KOPT-K1 (cell line): Measurements from ENCODE around the gene LRCH1.

Experiments used
- H3K27ac ChIP-seq: fragments of 200-600 bp; sonication (generic); 2 replicates; pipeline ENCODE4 v1.5.1; 2016; ENCODE audit warnings: antibody characterized with exemption, mild to moderate bottlenecking, low read depth, low read length; ENCODE audit not compliant: poor library complexity, severe bottlenecking
- H3K36me3 ChIP-seq: fragments of 200-600 bp; sonication (generic); 2 replicates; pipeline ENCODE4 v1.5.1; 2017; ENCODE audit warnings: antibody characterized with exemption, mild to moderate bottlenecking, low read length, moderate library complexity; ENCODE audit not compliant: insufficient read depth
- H3K9me3 ChIP-seq: fragments of 200-600 bp; sonication (generic); 2 replicates; pipeline ENCODE4 v1.5.1; 2017; ENCODE audit warnings: antibody characterized with exemption, low read length, mild to moderate bottlenecking; ENCODE audit not compliant: insufficient read depth, poor library complexity, severe bottlenecking

Gene LRCH1

DNA sequence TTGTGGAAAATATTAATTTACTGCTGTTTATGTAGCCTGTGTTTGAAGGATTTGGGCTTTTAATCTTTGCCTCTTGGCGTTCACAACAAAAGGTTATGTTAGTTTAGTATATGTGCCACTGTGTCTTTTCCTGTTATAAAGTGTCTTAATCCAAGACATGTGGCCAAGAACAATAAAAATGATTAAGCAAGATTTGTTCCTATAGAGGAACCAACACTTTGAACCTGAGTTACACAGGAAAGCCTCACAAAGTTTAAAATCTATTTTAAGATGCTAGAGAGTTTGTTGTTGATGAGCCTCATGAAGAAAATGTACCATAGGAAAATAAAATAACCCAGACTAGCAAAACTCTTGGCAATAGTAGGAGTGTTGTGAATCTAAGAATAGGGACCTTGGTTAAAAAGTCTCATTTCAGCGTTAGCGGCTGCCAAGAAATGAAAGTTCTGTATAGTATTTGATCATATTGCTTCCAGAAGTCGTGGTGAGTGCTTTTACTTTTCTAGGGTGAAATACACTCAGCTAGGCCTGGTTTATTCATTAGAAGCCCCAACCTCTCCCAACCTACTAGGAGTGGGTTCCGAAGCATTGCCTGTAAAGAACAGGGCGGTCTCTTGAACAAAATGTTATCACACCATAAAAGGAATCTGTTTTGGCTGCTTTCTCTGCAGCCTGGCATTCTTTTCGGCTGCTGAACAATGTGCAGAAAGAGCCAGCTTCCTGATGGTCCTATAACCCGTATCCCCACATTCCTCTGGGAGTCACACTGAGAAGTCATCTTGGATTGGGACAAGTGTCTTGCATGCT is 102.6 kb downstream of the LRCH1 start:
- Histone ChIP-seq H3K36me3 (no peaks in the 10 kb centered on the region; the same call in none of the 2 replicates), H3K27ac (no peak overlapping the region), H3K9me3 (no peaks in the 10 kb centered on the region)

DNA sequence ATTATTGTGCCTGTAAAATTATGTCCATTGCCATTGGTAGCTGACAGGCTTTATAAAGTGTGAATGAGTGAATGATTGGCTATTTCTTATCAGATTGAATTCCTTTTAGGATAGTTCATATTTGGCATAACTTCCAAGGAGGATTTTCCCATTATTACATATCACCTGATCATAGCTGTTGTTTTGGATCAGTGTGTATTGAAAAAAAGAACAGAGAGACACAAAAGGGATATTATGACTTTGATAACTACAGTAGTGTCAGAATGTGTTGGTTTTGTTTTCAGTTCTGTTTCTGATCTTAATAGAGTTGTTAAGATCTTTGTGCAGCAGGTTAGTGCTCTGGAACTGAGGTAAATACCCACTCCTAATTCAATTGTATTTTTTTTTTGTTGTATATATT is 103.8 kb downstream of the LRCH1 start:
- no peak overlapping the region for H3K27ac ChIP-seq
- no peaks in the 10 kb centered on the region for H3K9me3 ChIP-seq
- no peaks in the 10 kb centered on the region; the same call in none of the 2 replicates for H3K36me3 ChIP-seq

DNA sequence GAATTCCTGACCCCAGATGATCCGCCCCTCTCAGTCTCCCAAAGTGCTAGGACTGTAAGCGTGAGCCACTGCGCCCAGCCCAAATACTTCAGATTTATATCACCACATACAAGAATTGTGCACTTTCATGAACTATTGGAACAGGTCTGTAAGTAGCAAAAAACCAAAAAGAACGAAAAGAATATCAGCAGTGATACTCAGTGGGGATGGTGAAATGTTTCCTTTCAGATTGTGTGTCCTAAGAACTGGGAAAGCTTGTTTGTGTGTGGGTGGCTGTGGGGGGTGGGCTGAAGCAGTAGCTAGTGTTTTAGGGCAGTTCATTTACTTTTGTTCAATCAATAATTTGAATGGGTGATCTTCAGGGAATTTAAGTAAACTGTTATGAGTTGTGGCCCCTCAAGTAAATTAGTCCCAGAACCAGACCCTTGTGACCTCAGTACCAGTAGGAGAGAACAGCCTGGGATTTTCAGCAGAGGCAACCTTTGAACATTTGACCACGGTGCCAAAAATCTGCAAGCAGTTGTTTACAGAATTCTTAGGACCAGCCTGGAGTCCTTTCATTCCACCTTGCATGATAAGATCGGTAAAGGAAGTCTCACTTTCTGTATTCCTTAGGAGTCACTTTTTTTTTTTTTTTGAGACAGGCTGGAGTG is 106.6 kb downstream of the LRCH1 start:
- no peak overlapping the region for H3K27ac ChIP-seq
- H3K36me3 ChIP-seq: no peaks in the 10 kb centered on the region; the same call in 1 of the 2 replicates
- no peaks in the 10 kb centered on the region for H3K9me3 ChIP-seq

DNA sequence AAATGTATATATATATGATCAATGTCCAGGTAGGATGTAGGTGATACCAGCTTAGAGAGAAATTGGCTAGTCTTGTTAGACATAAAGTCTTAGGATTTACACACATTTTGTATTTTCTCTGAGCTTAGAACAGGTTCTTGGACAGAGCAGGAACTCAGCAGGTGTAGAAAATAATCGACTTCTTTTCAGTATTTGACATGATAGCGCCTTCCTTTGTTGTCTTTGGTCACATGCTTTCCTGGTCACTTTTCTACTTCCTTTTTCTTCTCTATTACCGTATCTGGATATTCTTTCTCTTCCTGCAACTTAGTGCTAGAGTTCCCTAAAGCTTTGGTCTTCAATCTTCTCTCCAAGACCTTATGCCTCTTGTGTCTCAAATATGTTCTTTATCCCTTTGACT is 107.4 kb downstream of the LRCH1 start:
- Histone ChIP-seq H3K36me3 (no peaks in the 10 kb centered on the region; the same call in 1 of the 2 replicates), H3K27ac (no peak overlapping the region), H3K9me3 (no peaks in the 10 kb centered on the region)

DNA sequence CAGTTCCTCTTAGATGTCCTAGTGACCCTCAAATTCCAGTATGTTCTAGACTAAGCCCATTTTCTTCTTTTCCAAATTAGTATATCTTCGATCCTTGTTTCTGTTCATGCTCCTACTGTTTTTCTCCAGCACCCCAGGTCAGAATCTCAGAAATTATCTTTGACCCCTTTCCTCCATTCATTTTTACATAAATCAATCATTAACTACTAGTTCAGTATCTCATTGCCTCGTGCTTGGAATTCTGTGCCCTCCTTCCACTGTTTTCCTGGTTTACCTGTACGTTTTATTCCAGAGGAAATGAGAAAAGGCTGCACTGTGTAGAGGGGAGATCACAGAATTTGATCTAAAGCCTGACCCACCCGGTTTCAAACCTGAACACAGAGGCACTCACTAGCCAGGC is 107.9 kb downstream of the LRCH1 start:
- H3K27ac ChIP-seq: no peak overlapping the region
- no peaks in the 10 kb centered on the region for H3K9me3 ChIP-seq
- H3K36me3 ChIP-seq: no peaks in the 10 kb centered on the region; the same call in 1 of the 2 replicates

DNA sequence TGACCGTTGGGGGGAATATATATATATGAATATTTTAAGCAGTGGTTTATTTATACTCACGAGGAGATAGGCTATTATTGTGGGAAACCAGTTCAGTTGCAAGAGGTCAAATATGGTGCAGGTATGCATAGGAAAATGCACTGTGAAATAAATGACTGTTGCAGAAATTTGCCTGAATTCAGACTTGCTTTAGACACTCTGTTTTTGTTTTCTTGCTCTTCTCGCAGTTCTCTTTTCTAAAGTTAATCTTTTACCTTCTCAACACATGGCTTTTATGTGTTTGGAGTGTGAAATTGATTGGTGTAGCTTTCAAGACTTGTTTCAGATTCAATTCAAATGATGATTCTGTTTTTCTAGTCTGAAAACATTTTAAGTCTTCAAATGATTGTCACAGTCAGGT is 109.7 kb downstream of the LRCH1 start:
- Histone ChIP-seq H3K36me3 (no peaks in the 10 kb centered on the region; the same call in 1 of the 2 replicates), H3K9me3 (no peaks in the 10 kb centered on the region), H3K27ac (no peak overlapping the region)

DNA sequence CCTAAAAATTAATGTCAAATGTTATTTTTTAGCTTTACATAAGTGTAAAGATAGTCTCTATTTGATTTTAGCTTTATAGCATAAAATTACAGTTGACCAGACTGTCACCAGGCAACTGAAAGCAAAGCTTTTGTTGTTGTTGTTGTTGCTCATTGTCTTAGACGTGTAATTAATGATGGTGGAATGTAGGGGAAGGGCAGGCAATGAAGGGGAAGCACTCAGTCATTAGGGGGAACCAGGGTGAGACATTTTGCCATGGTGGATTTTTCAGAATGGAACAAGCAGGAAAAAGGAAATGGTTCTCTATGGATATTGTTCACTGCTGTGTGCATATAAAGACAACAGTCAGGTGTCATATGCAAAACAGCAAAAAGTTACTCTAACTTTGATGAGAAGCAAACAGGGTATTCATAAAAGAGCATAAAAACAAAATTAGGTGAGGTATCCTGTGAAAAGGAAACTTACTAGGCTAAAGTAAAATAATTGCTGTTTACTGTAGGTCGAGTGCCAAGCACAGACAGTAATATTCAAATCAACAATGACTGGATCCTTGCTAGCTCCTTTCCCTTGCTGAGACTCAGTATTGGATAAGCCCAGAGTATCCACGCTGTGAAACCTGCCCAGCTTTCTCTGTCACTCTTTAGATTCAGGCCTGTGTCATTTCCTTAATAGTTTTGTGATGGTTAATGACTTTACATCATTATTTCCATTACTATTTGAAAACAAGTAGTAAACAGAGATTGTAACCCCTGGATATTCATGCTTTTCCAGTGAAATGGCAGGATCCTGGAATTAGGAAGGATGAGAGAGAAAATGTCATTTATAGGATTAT is 110.5 kb downstream of the LRCH1 start:
- Histone ChIP-seq H3K27ac (no peak overlapping the region), H3K36me3 (no peaks in the 10 kb centered on the region; the same call in 1 of the 2 replicates), H3K9me3 (no peaks in the 10 kb centered on the region)

DNA sequence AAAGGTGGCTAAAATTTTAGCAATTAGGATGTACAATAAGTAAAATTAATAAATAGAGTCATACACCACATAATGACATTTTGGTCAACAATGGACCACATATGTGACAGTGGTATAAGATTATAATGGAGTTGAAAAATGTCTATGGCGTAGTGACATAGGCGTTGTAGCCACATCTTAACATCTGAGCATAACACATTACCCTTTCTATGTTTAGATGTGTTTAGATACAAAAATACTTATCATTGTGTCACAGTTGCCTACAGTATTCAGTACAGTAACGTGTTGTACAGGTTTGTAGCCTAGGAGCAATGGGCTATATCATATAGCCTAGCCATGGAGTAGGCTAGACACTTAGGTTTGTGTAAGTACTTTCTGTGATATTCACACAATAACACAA is 111.2 kb downstream of the LRCH1 start:
- Histone ChIP-seq H3K9me3 (no peaks in the 10 kb centered on the region), H3K36me3 (no peaks in the 10 kb centered on the region; the same call in 1 of the 2 replicates), H3K27ac (no peak overlapping the region)

DNA sequence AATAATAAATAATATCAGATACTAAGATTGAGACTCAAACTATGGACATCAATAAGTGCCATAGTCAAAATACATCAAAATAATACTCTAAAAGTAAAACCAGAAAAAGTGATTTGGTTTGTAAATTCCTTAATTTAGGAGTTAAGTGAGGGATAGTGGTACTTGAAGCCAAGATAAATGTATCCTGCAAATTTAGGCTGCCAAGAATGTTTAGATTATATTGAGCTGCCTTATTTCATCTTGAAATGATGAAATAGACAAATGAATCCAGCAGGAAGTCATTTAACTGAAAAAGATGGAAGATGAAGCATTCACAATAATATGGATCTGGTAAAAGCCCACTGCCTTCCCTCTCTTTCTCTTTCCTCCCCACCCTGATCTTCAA is 112.3 kb downstream of the LRCH1 start:
- H3K27ac ChIP-seq: peak overlapping the region; percentile 29

DNA sequence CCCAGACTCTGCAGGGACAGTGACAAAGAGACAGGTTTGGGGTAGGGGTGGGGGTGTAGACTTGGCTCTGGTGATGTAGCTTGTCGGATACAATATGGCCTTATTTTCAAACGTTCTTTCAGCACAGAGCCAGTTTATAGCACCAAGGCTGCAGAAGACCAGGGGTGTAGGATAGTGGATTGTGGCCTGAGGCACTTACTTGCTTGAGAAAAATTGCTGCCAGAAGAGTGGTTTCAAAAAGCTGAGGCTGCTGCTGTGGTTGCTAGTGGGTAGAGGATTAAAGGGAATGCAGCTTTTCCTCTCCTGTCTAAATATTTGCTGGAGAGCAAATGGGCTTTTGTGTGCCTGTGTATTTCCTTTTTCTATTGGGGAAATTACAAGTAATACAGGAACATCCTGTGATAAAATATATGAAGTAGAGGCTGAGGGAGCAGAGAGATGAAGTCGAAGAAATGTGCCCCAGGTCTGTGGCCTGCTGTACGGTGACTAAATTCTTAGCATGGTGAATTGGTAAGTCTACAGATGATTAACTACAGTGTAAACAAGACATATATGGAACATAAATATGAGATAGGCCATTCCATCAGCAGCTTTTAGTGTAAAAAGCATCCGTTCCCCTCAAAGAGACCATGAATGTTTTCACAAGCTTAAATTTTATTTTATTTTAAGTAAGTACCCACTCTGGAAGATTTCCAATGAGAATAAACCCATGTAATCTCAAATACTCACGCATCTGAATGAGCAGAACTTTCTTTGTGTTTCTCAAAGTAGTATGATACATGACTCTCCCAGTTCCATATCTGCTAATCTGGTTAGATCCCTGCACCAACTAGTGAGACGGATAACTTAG is 112.9 kb downstream of the LRCH1 start:
- Histone ChIP-seq H3K36me3 (peaks cover 12% of the 10 kb centered on the region), H3K27ac (peak overlapping the region; percentile 37), H3K9me3 (no peaks in the 10 kb centered on the region)

More for the DNA sequence above, 112.3 kb downstream of the LRCH1 start:
- Histone ChIP-seq H3K36me3 (peaks cover 7% of the 10 kb centered on the region), H3K9me3 (no peaks in the 10 kb centered on the region)

DNA sequence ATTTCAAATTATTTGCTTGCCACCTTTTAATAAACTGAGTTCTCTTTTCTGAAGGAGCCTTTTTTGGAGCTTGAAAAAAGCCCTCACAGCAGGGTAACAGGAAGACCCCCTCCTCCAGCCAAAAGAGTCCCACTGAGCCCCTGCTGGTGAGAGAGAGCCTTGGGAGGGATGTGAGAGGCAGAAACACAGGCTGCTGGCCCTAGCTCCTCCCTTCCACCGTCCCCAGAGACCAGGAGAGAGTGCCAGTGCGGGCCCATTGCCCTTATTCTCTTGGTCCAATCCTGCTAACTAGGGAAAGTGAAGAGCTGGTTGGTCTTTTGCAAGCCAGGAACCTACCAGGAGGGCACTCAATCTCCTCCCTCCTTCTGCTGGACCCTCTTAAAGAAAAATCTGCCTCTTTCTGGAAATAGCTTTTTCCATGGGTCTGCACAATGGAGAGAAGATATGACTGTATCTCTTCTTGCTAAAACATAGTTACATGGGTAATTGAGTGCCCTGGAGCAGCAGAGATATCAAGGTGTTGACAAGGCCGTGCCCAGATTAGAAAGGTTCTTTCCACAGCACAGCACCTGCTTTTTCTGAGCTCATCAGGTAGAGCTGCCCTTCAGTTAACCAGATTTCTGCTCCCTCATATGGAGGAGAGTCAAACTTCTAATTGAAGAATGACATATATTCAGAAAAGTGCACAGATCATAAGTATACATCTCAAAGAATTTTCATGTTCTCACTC is 113.9 kb downstream of the LRCH1 start:
- no peaks in the 10 kb centered on the region for H3K9me3 ChIP-seq
- peak overlapping the region; percentile 37 for H3K27ac ChIP-seq
- H3K36me3 ChIP-seq: peaks cover 20% of the 10 kb centered on the region

DNA sequence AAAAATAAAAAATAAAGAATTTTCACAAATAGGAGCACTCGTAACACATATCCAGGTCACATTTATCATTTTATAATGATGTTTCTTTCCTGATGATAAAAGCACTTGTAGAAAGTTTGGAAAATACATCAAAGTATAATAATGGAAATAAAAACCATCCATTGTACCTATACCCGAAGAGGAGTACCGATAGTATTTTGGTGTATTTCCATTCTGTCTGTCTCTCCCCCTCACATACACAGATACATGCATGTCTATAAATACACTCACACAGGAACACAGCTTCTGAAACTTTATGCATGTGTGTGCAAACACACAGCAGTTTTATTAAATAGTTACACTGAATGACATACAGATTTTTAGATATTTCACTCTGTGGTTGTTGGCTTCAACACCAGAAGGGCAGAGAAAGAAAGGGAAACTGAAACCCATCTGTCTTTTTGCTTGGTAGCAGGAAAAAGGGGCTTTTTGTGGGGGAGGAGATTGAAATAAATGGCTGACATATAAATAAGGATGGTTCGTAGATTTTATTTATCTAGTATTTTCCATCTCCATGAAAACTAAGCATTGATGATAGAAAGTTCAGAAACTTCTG is 114.8 kb downstream of the LRCH1 start:
- Histone ChIP-seq H3K36me3 (peaks cover 20% of the 10 kb centered on the region), H3K27ac (peak overlapping the region; percentile 71), H3K9me3 (no peaks in the 10 kb centered on the region)

DNA sequence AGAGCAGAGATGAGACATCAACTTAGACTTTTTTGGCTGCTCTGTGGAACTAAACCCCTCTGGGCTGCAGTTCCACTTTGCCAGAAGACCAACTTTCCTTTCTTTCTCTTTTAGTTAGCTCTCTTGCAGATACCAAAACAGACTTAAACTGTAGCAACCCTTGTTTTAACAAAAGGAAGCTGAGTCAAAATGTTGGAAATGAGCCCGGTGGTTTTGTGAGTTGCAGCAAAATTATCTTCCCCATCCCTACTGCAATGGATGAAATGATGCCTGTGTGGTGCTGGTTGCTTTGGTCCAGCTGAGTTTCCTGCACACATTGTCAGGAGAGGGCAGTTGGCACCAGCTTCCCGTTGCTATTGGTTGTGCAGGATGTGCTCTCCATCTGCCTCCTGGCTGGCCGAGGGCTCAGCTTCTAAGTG is 115.3 kb downstream of the LRCH1 start:
- no peaks in the 10 kb centered on the region for H3K9me3 ChIP-seq
- peak overlapping the region; percentile 71 for H3K27ac ChIP-seq
- peaks cover 20% of the 10 kb centered on the region for H3K36me3 ChIP-seq
